Astrocyte of the cerebellum (primary cell): ENCODE measurements around the gene MGLL.

Source experiments
- DNase-seq: peaks from one replicate; pipeline ENCODE4 v3.0.0-alpha.2; 2011; ENCODE audit warnings: low read depth
- H3K4me3 ChIP-seq: 2 replicates; pipeline ENCODE4 v1.5.1; 2011; ENCODE audit warnings: mild to moderate bottlenecking, low read depth, low read length, moderate library complexity
- in situ Hi-C: cut with HindIII; loops from 2 replicates; pipeline ENCODE4 v1.10.0; 2017; ENCODE audit warnings: low sequenced_read_pairs
- TF ChIP-seq, protein P1 (sequence below): IDR thresholded peaks from 2 replicates; pipeline ENCODE4 v1.5.1; 2012; ENCODE audit warnings: low read length, low read depth, moderate library complexity, mild to moderate bottlenecking; ENCODE audit errors: missing control alignments

MGLL gene

DNA sequence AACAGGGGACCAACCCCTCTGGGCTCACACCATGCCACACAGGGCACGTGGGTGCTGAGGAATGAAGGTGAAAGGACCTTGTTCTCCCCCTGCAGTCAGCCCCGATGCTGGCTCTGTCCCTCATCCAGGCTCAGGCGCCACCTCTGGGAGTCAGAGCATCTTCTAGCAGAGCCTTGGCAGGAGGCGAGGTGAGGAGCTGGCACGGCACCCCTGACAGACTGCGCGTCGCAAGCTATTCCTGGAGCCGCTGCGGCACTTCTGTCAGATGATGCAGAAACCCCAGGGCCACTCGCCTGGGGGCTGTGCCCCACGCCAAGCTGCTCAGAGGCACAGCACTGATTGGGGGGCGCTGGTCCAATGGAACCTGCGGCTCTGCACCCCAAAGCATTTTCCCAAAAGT lies 62.0 kb downstream of the MGLL start:
- no peak for DNase-seq
- no peak overlapping the region for H3K4me3 ChIP-seq
- in situ Hi-C loops: no loop called here
- TF ChIP-seq, protein P1, sequence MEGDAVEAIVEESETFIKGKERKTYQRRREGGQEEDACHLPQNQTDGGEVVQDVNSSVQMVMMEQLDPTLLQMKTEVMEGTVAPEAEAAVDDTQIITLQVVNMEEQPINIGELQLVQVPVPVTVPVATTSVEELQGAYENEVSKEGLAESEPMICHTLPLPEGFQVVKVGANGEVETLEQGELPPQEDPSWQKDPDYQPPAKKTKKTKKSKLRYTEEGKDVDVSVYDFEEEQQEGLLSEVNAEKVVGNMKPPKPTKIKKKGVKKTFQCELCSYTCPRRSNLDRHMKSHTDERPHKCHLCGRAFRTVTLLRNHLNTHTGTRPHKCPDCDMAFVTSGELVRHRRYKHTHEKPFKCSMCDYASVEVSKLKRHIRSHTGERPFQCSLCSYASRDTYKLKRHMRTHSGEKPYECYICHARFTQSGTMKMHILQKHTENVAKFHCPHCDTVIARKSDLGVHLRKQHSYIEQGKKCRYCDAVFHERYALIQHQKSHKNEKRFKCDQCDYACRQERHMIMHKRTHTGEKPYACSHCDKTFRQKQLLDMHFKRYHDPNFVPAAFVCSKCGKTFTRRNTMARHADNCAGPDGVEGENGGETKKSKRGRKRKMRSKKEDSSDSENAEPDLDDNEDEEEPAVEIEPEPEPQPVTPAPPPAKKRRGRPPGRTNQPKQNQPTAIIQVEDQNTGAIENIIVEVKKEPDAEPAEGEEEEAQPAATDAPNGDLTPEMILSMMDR: no peak

DNA sequence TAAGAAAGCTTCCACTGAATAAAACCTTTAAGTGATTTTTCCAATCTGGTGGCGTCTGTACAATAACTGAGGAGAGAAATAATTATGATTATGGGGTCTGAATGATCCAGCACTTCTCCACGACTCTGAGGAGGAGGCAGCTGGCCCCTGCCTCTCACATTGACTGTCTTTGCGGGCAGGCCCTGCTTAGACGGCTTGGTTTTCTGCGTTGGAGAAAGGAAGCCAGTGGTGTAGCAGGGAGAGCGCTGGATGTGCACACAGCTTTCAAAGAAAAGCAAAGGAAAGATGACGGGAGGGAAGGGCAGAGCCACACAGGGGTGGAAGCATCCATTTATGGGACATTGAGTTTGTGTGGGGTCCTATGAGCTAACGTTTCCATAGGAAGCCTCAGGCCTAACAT lies 62.5 kb downstream of the MGLL start:
- H3K4me3 ChIP-seq: no peak overlapping the region
- in situ Hi-C loops: no loop called here
- no peak for DNase-seq
- TF ChIP-seq, protein P1: no peak

DNA sequence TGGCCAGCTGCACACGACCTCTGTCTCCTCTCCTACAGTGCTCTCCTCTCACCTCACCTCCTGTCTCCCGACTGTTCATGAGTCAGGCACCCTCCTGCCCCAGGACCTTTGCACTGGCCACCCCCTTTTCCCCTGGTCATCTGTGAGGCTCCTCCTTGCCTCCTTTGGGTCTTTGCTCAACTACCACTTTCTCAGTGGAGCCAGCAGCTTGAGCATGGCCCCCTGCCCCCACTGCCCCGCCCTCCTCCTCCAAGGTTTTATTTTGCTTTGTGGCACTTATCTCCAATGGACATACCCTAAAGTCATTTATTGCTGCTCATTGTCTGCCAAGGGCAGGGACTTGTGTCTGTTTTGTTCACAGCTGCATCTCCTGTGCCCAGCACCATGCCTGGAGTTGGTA lies 64.3 kb downstream of the MGLL start:
- TF ChIP-seq, protein P1: no peak
- no peak for DNase-seq
- in situ Hi-C loops: no loop called here
- no peak overlapping the region for H3K4me3 ChIP-seq

DNA sequence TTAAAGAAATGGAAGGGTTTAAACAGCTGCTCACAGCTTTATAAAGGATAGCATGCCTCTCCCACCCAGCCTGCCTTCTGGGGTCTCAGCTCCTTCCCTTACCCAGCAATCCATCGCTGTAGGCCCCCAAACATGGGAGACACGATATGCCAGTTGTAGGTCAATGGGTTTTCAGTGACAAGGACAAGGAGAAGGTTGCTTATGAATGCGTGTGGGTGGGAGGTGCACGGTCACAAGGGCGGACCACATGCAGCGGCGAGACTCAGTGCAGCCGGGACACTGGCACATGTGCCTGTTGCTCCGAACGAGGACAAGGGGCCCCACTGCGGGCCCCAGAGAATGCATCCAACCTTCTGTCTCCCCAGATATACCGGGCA lies 67.0 kb downstream of the MGLL start:
- no peak overlapping the region for H3K4me3 ChIP-seq
- TF ChIP-seq, protein P1: no peak
- no peak for DNase-seq
- in situ Hi-C loops: no loop called here

DNA sequence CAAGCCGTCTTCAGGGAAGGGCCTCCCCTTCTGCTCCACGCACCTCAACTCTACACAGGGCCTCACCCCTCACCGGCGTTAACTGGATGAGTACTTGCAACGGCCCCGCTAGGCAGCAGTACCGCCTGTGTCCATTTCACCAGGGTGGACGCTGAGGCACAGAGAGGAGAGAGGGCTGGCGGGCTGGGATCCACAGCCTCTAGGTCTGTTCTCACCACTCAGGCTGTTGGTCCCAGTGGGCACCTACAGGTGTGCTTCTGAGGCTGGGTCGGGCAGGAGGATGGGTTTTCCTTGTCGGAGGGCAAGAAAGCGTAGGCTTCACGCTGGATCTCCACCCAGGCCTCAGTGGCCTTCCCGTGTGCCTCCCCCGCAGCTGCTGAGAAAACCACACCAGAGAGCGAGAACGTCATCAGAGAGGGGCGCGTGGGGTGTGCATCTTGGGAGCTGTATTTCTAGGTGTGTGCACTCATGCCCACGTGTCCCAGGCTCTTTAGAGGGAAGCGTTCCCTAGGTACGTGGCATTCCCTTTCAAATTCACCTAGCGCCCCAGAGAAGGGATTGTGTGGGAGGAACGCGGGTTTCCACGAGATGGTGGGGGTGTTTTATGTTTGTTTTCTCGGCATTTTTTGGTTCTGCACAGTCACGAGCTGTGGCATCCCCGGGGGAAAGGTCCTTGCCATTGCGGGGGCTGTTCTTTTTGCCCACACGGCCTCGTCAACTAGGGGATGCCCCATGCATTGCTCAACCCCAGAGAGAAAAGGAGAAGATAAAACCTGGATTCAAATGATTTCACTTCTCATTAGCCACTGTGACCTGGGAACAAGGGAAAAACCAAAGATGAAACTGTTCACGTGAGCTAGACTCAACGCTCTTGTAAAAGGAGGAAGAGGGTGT lies 67.7 kb downstream of the MGLL start:
- no peak overlapping the region for H3K4me3 ChIP-seq
- no peak for DNase-seq
- in situ Hi-C loops: no loop called here
- TF ChIP-seq, protein P1: no peak

DNA sequence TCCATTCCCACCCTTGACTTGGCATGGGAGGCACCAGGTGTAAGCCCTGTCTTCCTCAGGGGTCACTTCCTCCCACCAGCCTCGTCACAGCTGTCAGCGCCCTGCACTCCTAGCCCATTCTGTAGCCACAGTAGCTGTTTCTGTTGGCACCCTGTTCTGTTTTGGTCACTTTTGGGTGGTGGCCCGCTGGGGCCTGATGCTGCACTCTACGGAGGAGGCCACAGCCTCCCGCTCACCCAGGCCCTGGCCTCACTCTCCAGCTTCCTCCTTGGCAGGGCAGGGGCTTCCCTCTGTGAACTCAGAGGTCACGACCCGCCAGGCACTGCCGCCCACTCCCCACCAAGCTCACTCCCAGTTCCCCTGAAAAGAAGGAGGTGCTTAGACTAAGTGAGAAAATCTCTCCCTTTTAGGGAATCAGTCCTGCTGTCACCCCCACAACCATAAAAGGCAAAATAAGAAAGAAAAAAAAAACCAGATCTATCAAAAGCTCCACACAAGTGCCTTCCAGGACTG lies 68.4 kb downstream of the MGLL start:
- no peak for DNase-seq
- in situ Hi-C loops: no loop called here
- TF ChIP-seq, protein P1: no peak
- no peak overlapping the region for H3K4me3 ChIP-seq
